Gastroesophageal sphincter (tissue), 4 donors: ENCODE results near the gene MKLN1. TPM values are rescaled to one million over a fixed set of nuclear protein-coding genes. Genes with fewer than 3 reads are reported as not detected.
A peak's percentile ranks its signal among the peaks of the same experiment; 100 is the strongest.

Source experiments
- ATAC-seq: fragments of 150-250 bp; one replicate; pipeline ENCODE4 v1.9.1; 2016; ENCODE audit warnings: mild to moderate bottlenecking, moderate library complexity
- H3K27ac ChIP-seq, 4 donors: fragments of 200-600 bp; sonication (generic) in 3 of 4; 1 replicate in 3 of 4; 2 replicates in 1 of 4; pipeline ENCODE4 v1.5.1; 2016 to 2019
- H3K27me3 ChIP-seq: fragments of 200-600 bp; sonication (generic); one replicate; pipeline ENCODE4 v1.5.1; 2019
- H3K36me3 ChIP-seq, 2 donors: fragments of 200-600 bp; sonication (generic); one replicate each; pipeline ENCODE4 v1.5.1; 2019; ENCODE audit warnings: control low read depth in 1 of 2
- H3K4me1 ChIP-seq, 3 donors: fragments of 200-600 bp; sonication (generic); 1 replicate in 2 of 3; 2 replicates in 1 of 3; pipeline ENCODE4 v1.5.1; 2016 to 2019; ENCODE audit warnings: control low read depth in 2 of 3
- H3K4me3 ChIP-seq, 2 donors: fragments of 200-600 bp; sonication (generic); one replicate each; pipeline ENCODE4 v1.5.1; 2019; ENCODE audit warnings: mild to moderate bottlenecking in 1 of 2, moderate library complexity in 1 of 2
- H3K9me3 ChIP-seq, 3 donors: fragments of 200-600 bp; sonication (generic); one replicate each; pipeline ENCODE4 v1.5.1; 2017 to 2019; ENCODE audit warnings: control low read depth in 2 of 3
- EP300 ChIP-seq: sonication (generic); formaldehyde crosslinking; IDR thresholded peaks from one replicate; pipeline ENCODE4 v1.6.1; 2017; ENCODE audit warnings: antibody characterized with exemption, mild to moderate bottlenecking
- POLR2A ChIP-seq, 2 donors: fragments of 450-650 bp; IDR thresholded peaks; one replicate each; pipeline ENCODE4 v1.6.1; 2017; ENCODE audit warnings: antibody characterized with exemption in 2 of 2, mild to moderate bottlenecking in 2 of 2, moderate library complexity in 1 of 2
- POLR2AphosphoS5 ChIP-seq: sonication (generic); formaldehyde crosslinking; IDR thresholded peaks from one replicate; pipeline ENCODE4 v1.6.1; 2017; ENCODE audit warnings: antibody characterized with exemption
- WGBS, 2 donors: methylation state at CpG; one replicate each; pipeline ENCODE4 v1.1.5; 2018; ENCODE audit warnings: low coverage in 1 of 2; 5-methylcytosine and 5-hydroxymethylcytosine counted together
- total RNA-seq, 4 donors: library from RNA; depleted of rRNA; stranded (reverse); fragments of >200 nt; gene quantifications; one replicate each; pipeline ENCODE4 v1.1.0, GENCODE V29; 2016
- TF ChIP-seq, protein P1 (sequence below), 4 experiments: fragments of 200-600 bp in 2 of 4; fragments of 450-650 bp in 2 of 4; sonication (generic) in 1 of 4; IDR thresholded peaks; one replicate each; pipeline ENCODE4 v1.5.1; 2017 to 2019; ENCODE audit warnings: antibody characterized with exemption in 4 of 4, mild to moderate bottlenecking in 2 of 4, moderate library complexity in 2 of 4

The MKLN1 gene
- total RNA-seq, 4 donors from 2014 or later = 40.4 to 82.8 (median 58.6) TPM

DNA sequence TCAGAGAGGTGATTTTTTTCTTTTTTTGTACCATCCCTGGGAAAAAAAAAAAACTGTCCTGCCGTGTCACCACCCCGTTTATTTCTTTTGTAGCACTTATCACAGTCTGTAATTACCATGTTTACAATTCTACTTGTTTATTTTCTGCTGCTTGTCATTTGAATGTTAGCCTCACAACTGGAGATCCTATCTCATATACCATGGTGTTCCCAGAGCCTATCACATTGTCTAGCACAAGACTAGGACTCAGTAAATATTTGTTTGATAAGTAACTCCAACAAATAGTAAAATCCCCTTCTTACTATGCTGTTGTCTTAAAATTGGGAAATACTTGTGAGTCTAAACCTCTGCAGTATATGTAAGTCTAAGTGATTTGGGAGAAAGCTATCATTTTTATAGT, 36.0 kb downstream of the MKLN1 start:
- no peak for TF ChIP-seq POLR2A (IDR thresholded peaks at IDR 0.05)
- TF ChIP-seq, protein P1, sequence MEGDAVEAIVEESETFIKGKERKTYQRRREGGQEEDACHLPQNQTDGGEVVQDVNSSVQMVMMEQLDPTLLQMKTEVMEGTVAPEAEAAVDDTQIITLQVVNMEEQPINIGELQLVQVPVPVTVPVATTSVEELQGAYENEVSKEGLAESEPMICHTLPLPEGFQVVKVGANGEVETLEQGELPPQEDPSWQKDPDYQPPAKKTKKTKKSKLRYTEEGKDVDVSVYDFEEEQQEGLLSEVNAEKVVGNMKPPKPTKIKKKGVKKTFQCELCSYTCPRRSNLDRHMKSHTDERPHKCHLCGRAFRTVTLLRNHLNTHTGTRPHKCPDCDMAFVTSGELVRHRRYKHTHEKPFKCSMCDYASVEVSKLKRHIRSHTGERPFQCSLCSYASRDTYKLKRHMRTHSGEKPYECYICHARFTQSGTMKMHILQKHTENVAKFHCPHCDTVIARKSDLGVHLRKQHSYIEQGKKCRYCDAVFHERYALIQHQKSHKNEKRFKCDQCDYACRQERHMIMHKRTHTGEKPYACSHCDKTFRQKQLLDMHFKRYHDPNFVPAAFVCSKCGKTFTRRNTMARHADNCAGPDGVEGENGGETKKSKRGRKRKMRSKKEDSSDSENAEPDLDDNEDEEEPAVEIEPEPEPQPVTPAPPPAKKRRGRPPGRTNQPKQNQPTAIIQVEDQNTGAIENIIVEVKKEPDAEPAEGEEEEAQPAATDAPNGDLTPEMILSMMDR (IDR thresholded peaks at IDR 0.05) = no peak
- TF ChIP-seq POLR2AphosphoS5 = no peak
- no peak for TF ChIP-seq EP300
- Histone ChIP-seq H3K9me3 (no peaks in the 10 kb centered on the region), H3K4me3 (no peak overlapping the region), H3K36me3 (no peaks in the 10 kb centered on the region), H3K27me3 (no peaks in the 10 kb centered on the region), H3K27ac (no peak overlapping the region), H3K4me1 (peaks cover 0 to 67% (median 9%) of the 10 kb centered on the region in 3 donors)
- ATAC-seq = no peak
- 72% methylated on average over 2 of the region's 2 CpGs for WGBS, 2 donors

DNA sequence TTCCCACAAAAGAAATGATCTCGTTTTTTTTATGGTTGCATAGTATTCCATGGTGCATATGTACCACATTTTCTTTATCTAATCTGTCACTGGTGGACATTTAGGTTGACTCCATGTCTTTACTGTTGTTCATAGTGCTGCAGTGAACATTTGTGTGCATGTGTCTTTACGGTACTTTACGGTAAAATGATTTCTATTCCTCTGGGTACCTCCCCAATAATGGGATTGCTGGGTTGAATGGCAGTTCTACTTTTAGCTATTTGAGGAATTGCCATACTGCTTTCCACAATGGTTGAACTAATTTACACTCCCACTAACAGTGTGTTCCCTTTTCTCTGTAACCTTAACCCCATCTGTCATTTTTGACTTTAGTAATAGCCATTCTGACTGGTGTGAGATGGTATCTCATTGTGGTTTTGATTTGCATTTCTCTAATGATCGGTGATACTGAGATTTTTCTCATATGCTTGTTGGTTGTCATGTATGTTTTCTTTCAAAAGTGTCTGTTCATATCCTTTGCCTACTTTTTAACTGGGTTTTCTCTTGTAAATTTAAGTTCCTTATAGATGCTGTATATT, 37.2 kb downstream of the MKLN1 start:
- H3K27me3 ChIP-seq = no peaks in the 10 kb centered on the region
- TF ChIP-seq EP300 = no peak
- TF ChIP-seq, protein P1 (IDR thresholded peaks at IDR 0.05) = no peak
- TF ChIP-seq POLR2AphosphoS5 = no peak
- TF ChIP-seq POLR2A (IDR thresholded peaks at IDR 0.05) = no peak
- no peak for ATAC-seq
- no peak overlapping the region for H3K27ac ChIP-seq
- H3K4me3 ChIP-seq = no peak overlapping the region
- no peaks in the 10 kb centered on the region for H3K36me3 ChIP-seq
- WGBS, 2 donors = 90 to 95% methylated on average over 3 to 4 of the region's 4 CpGs
- no peaks in the 10 kb centered on the region for H3K9me3 ChIP-seq
- peaks cover 0 to 58% (median 4%) of the 10 kb centered on the region in 3 donors for H3K4me1 ChIP-seq

GRCh38 chr7:131365838-131366237, 38.2 kb downstream of the MKLN1 start:
- Histone ChIP-seq H3K36me3 (no peaks in the 10 kb centered on the region), H3K4me3 (no peak overlapping the region), H3K27ac (no peak overlapping the region), H3K27me3 (no peaks in the 10 kb centered on the region), H3K9me3 (no peaks in the 10 kb centered on the region), H3K4me1 (peaks cover 0 to 62% (median 8%) of the 10 kb centered on the region in 3 donors)
- no peak for TF ChIP-seq POLR2AphosphoS5
- TF ChIP-seq POLR2A (IDR thresholded peaks at IDR 0.05) = no peak
- TF ChIP-seq EP300 = no peak
- TF ChIP-seq, protein P1 (IDR thresholded peaks at IDR 0.05) = no peak
- peak; percentile 67 for ATAC-seq
- WGBS, 2 donors = 39 to 48% methylated on average over 3 of the region's 3 CpGs

DNA sequence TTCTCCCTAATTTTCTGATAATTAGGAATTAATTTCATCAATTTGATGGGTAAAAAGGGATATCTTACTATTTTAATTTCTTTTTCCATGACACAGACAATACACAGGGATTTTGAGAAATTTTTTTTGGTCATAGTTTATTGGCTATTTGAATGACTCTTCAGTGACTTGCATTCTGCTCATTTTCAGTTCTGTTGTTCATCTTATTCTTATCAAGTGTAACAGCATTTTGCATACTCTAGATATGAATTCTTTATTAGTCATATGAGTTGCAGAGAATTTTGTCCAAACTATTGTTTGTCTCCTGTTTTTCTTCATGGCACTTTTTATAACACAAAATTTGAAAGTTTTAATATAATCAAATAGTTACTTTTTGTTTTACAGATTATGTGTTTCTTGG, 41.7 kb downstream of the MKLN1 start:
- H3K4me1 ChIP-seq = peaks cover 0 to 66% (median 4%) of the 10 kb centered on the region in 3 donors
- ATAC-seq = no peak
- H3K4me3 ChIP-seq = no peak overlapping the region
- no peaks in the 10 kb centered on the region for H3K9me3 ChIP-seq
- H3K36me3 ChIP-seq = no peaks in the 10 kb centered on the region
- no peak overlapping the region for H3K27ac ChIP-seq
- H3K27me3 ChIP-seq = no peaks in the 10 kb centered on the region
- TF ChIP-seq, protein P1 (IDR thresholded peaks at IDR 0.05) = no peak
- no peak for TF ChIP-seq EP300
- TF ChIP-seq POLR2A (IDR thresholded peaks at IDR 0.05) = no peak
- TF ChIP-seq POLR2AphosphoS5 = no peak

DNA sequence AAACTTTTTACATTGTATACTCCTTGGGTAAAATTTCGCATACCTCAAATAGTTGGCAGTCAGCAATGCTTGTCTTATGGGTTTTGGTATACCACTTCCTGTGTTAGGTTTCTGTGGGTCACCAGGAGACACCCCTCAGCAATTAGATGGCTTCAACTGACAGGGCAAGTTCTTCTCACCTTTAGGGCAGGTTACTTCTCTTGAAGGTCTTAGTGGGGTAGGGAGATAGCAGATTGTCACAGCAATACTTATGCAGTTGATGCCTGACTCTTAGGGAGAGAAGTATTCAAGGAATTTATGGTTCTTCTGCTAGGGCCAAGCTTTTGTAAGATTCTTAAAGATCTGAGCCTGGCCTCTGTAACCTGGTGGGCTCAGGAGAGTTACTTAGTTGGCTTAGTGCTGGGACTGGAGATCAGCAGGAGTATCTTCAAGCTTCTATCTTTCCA, 42.9 kb downstream of the MKLN1 start:
- H3K4me1 ChIP-seq = peaks cover 0 to 75% (median 4%) of the 10 kb centered on the region in 3 donors
- TF ChIP-seq, protein P1 (IDR thresholded peaks at IDR 0.05) = no peak
- TF ChIP-seq POLR2A (IDR thresholded peaks at IDR 0.05) (no peak), EP300 (no peak), POLR2AphosphoS5 (no peak)
- H3K36me3 ChIP-seq = no peaks in the 10 kb centered on the region
- H3K27me3 ChIP-seq = no peaks in the 10 kb centered on the region
- ATAC-seq = no peak
- no peak overlapping the region for H3K27ac ChIP-seq
- WGBS, 2 donors = 78% methylated on average over 1 of the region's 1 CpG; no CpG with 5 or more reads in 1 of the 2 donors
- no peaks in the 10 kb centered on the region for H3K9me3 ChIP-seq
- no peak overlapping the region for H3K4me3 ChIP-seq
